HG02970 (cell line): ENCODE results near the gene EFCAB11.
A peak's percentile ranks its signal among the peaks of the same experiment; 100 is the strongest.

ENCODE experiments used
- ATAC-seq: cut with Tn5 transposase; IDR thresholded peaks from one replicate; pipeline ENCODE4 v1.9.1; 2021; ENCODE audit warnings: mild to moderate bottlenecking, moderate library complexity, moderate number of reproducible peaks; ENCODE audit not compliant: unreplicated experiment, low FRiP score

Gene EFCAB11

DNA sequence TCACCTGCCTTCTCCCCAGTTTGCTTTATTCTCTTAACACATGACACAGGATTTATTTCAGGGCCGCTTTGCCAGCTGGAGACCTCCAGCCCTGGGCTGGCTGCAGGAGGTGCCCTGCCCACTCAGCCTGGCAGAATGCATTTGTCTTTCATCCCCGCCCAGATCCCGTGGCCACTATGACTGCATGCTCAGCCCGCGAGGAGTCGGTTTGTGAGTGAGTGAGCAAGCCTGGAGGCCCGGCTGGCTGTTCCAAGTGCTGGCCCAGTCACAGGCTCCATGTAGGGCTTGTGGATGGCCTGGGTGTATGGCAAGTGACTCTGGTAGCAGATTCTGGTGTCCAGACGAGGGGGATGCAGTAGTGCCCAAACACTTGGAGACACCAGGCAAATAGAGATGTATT, 3.3 kb upstream of the EFCAB11 start:
- no peak for ATAC-seq

DNA sequence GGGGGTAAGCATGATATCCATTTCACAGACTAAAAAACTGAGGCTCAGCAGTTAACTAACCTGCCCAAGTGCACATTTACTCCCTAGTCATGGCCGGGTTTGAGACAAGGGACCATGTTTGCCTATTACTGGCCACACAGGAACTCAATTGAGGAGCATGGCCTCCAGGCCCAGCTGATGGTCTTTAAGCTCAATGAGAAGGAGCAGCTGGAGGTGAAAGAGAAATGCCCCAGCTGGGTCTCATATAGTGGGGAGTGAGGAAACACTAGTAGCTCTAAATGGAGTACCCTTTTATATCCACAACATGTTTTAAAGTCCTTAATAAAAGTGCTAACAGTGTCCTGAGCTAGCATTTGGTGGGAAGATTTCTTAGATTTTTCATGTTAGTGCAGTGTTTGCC, 2.8 kb upstream of the EFCAB11 start:
- ATAC-seq, result no peak

DNA sequence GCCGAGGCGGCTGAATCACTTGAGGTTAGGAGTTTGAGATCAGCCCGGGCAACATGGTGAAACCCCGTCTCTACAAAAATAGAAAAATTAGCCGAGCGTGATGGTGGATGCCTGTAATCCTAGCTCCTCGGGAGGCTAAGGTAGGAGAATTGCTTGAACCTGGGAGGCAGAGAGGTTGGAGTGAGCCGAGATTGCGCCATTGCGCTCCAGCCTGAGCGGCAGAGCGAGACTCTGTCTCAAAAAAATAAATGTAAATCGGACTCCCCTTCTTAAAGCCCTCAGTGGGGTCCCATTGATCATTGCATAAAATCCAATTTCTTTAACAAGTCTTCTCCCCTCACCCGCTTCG, 2.1 kb upstream of the EFCAB11 start:
- ATAC-seq, result no peak

DNA sequence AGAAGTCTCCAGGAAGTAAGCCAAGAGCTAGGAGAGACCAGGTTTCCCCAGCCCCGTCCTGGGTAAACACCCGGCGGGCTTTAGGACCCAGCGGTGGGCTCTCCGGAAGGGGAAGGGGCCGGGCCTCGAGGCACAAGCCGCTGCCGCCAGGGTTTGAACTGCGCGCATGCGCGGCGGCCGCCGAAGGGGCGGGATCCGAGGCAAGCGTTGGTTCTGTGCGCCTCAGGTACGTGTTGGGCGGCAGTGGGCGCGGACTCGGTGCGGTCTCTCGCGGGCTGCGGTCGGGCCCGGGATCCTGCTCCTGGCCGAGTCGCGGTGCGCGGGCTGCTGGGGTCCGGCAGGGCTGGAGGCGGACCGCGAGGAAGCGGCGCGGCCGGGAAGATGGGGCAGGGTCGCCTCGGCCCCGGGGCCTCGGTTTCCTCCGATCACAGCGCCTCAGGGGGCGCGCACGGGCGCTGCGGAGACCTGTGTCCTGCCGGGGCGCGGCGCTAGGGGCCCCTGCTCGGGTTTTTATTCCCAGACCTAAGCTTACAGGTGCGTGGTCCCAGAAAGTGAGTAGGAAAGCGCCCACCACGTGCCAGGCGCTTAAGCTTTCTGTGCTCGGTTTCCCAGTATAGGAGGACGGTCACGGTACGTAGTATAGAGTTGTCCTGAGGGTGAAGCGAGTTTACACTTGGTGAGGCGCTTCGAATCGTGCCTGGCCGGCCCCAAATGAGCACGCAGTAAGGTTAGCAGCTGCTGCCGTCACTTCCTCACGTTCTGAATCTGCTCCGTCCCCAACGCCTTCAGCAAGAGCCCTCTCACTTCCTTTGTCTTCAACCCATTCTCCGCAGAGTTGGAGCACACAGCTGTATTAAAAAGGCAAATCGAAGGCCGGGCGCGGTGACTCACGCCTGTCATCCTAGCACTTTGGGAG, 1.5 kb upstream of the EFCAB11 start, which contains the start of gene TDP1:
TSS of gene TDP1 (plus strand) at position 183 of the 916 bp plus-strand sequence. CDS start 7,188 bp downstream, outside the sequence.
- ATAC-seq, result peak; percentile 63

DNA sequence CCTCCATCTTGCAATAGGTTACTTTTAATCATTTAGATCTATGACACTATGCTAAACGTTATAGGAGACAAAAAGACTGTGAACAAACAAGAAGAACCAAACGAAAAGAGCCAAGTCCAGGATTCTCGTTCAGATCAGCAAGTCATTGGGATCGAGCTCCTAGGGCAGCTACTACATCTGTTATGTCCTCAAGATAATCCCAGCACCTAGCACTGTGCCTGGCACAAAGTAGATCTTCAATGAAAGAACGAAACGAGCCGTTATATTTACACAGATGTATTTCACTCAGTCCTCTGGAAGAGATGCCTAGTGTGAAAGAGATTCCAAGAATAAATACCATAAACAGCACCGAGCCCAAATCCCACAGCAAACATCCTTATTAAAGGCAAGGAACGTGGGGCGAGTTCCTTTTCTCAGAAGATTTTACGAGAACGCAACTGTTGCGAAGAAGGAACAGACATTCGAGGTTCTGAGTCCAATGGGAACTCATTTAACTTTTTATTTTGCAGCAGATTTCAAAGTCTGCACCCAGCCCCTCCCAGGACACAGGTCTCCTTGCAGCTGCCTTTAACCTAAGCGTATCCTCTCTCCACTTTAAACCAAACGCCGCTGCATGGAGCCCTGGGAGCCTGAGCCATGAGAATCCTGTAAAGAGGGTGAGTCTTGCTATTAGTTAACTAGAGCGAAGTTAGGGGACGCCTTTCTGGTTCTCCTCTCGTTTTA, 653 bp upstream of the EFCAB11 start:
- ATAC-seq, result peak; percentile 6

DNA sequence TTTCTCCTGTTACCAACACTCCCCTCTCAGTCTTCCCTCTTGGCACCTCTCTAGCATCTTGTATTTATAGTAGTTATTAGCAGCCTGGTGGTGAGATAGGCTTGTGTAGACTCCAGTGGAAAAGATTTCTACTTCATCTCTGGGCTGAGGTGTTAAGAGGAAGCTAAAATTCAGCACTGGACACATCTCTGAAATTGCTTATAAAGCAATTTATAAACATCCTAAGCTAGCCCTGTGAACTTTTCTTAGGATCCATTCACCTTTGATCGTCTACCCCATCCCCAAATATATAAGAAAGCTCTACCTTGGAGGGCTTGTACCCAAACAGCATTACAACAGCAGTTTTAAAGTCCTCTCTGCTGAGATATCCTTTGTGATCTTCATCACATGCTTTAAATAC, 928 bp downstream of the EFCAB11 start:
- ATAC-seq, result no peak

DNA sequence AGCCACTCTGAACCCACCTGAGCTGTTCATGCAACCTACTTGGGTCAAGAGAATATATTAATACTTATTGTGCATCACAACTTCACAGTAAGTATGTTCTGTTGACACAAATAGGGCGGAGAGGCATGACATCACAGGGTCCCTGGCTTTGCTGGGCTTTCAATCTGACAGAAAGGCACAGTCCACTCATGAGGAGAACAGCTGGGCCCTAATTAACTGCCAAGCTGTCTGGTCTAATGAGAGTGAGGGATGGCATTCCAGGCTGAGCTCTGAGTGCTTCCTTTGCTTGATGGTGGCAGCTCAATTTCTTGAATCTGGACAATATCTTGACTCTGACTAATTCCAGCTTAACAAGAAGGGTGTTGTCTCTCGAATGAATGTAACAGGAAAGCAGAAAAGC, 2.0 kb downstream of the EFCAB11 start:
- ATAC-seq, result no peak

DNA sequence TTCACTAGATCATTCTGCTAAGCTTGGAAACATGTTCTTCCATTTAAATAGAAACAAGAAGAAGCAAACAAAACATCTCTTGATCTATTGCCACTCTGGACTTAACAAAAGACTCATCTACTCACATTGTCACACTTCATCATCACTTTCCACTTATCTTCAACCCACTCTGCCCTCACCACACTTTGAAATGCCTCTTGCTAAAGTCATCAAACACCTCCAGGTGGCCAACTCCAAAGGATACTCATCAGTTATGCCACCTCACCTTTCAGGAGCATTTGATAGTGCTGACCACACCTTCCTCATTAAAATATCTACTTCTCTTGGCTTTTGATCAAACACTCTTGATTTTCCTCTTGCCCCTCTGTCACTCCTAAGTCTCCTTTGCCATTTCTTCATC, 7.2 kb downstream of the EFCAB11 start:
- ATAC-seq, result no peak

DNA sequence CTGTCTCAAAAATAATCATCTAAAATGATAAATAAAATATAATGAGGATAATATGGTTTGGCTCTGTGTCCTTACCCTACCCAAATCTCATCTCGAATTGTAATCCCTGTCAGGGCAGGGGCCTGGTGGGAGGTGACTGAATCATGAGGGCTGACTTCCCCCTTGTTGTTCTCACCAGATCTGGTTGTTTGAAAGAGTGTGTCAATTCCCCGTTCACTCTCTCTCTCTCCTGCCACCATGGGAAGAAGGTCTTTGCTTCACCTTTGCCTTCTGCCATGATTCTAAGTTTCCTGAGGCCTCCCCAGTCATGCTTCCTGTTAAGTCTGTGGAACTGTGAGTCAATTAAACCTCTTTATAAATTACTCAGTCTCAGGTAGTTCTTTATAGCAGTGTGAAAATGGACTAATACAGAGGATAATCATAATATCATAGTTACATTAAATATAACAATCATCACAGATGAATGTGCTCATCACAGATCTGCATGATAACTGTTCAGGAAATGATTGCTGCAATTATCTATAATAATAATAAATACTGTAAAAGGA, 12.6 kb downstream of the EFCAB11 start:
- ATAC-seq, result no peak

DNA sequence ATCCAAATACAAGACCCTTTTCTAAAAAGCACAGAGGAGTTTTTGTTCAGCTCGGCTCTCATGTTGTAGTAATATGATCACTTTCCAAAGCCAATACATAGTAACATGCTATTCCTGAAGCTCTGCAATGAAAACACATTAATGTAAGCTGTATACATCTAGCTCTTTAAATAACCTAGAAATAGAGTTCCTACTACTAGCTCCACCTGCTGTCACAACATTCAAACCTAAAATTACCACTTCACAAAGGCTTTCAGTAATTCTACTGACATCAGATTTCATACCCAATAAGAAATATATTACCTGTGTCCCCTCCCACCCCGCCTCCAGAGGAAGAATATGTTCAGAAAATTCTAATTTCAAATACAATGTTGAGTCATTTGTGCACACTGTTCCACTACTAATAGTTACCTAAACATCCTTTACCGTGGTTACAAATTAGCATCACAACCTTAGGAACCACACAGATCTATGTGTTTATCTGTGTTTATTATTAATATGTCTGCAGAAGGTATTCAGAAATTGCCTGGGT, 17.8 kb downstream of the EFCAB11 start:
- no peak for ATAC-seq

DNA sequence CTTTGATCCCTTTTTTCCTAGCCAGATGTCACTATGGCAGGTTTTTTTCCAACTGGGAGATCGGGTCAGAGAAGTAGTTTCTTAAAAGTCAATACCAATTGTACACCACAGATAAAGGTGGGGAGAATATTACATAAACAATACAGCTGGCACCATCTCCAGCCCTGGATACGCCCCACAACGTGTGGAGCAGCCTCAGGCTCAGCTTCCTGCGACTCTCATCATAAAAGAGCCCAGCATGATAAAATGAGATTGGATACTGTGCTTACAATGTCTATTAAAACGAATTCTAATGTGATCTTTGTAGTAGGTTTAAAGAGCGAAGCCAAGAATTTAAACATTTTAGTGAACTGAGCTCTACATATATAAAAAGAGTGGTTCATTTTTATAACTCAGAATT, 21.5 kb downstream of the EFCAB11 start:
- no peak for ATAC-seq

DNA sequence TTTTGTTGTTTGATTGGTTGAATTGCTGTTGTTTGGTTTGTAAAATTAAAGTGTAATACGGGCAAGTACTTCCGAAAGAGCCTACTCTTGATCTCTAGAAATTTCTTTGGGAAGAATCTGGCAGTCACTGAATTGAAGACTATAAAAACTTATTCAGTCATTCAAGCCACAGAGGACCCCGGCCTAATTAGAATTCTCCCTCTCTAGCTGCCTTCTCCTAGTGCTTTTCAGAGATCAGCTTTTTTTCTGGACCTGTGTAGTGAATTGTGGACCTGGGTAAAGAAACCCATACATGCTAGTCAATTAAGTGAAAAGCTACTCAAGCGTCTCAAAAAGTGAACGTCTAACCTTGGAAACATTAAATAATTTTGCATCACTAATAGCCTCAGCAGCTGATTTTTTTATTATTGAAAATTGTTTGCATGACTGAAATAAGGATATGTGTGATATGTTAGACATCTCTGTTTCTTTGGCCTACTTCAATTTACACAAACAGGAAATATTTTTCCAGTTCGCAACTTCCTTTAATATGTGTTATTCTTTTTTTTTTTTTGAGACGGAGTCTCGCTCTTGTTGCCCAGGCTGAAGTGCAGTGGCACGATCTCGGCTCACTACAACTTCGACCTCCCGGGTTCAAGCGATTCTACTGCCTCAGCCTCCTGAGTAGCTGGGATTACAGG, 27.2 kb downstream of the EFCAB11 start:
- no peak for ATAC-seq

DNA sequence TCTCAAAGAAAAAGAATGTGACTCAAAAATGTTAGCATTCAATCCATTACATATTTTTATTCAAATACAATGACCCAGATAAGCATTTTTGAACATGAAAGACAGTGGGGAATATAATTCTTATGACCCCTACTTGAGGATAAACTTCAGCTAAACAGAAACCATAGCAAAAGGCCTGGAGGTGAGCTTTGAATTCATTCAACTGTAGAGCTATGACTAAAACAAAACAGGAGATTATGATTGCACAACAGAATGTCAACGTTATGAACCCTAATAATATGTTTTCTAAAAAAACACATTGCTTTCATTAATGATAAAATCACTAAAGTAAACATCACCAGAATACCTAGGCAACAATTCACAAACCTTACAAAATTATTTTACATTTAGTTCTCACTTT, 27.8 kb downstream of the EFCAB11 start:
- ATAC-seq, result no peak

DNA sequence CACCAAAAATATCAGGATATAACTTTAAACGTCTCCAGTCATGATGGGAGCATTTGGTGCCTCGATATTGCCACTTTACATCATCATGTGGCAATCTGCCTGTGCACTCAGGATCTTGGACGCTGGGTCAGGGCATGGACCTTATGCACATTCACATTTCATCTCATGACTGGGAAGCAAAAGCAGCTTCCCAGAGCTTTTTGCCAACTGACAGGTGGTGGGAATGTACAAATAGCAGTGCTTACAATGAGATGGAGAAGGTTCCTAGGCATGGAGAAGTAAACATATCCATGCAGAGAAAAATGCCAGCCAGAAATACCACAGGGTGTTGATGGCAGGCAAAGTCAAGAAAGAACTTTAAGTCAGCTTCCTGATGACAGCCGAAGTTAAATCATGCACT, 30.3 kb downstream of the EFCAB11 start:
- no peak for ATAC-seq

DNA sequence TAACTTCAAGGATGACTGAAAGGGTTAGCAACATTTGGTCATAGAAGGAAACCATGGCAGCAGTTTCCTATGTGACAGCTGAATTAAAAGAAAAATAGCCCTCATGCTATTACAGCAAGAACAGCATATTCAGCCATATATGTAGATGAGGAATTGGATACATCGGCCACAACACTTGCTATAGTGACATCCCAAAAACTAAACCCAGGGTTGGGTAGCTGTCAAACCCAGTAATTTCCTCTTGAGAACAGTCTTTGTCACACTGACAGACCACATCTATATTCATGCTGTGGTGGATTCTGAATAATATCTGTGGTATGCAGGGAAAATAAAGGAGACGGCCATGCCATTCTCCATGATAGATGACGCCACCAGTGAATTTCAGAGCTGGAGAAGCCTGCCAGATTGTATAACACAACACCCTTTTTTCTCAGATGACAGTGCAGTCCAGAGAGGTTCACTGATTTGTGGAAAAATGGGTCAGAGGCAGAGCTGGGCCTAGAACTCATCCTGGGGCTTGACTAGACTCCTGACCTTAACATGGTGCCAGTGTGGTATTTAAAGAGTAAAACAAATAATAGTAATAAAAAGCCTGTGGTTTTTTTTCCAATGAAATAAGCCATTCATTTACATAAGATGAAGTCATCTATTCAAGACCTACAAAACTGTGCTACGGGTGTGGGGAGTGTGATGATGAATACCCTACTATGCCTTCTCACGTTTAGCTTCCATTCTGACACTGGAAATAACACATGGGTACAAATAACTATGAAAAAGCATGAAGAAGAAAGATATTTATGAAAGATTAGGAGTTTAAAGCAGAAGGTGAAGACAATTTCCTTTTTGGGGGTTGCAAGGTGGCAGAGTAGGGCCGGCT, 32.3 kb downstream of the EFCAB11 start:
- ATAC-seq, result no peak

DNA sequence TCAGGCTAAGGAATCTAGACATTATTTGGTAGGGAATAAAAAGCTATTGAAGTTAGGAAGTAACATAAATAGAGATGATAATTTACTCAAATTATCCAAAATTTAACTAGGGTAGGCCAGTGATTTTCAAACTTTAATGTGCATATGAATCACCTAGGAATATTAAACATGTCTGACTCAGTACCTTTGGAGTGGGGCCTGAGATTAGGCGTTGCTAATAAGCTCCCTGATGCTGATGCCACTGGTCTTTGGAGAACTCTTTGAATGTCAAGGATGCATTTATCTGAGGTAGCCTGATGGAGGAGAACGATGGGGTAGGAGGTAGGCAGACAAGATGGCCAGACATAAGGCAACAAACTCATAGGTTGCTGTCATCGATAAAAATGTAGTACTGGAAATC, 33.2 kb downstream of the EFCAB11 start:
- no peak for ATAC-seq

DNA sequence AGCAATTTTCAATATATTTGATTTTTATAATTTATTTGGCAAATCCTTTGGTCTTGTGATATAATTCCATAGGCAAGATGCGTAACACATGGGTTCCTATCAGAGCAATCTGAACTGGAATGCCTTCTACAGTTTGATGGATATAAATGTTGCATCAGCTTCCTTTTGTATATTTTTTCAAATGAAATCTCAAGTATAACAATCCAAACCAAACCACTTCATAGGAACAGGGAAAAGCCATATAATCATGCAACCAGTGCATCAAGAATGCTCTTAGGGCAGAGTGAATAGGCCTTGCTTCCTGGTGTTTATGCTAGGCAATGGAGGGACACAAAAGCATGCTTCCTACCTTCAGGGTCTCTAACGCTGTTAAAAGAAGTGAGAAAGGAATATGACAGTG, 34.5 kb downstream of the EFCAB11 start:
- no peak for ATAC-seq

DNA sequence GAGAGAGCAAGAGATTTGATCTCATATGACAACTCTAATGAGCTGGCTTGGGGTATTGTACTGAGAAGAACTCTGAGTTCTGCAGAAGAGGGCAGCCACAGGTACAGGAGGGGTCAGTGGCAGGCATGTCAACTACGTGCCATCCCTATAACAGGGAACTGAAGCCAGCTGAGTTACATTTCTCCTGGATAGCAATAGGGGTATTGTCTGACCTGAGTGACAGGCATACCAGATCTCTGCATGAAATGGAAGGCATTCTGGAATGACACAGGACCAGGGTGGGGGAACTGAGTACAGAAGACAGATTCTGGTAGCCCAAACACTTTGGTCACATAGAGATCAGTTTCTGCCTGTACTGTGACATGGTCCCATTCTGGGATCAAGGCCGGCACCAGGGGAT, 35.8 kb downstream of the EFCAB11 start:
- no peak for ATAC-seq

DNA sequence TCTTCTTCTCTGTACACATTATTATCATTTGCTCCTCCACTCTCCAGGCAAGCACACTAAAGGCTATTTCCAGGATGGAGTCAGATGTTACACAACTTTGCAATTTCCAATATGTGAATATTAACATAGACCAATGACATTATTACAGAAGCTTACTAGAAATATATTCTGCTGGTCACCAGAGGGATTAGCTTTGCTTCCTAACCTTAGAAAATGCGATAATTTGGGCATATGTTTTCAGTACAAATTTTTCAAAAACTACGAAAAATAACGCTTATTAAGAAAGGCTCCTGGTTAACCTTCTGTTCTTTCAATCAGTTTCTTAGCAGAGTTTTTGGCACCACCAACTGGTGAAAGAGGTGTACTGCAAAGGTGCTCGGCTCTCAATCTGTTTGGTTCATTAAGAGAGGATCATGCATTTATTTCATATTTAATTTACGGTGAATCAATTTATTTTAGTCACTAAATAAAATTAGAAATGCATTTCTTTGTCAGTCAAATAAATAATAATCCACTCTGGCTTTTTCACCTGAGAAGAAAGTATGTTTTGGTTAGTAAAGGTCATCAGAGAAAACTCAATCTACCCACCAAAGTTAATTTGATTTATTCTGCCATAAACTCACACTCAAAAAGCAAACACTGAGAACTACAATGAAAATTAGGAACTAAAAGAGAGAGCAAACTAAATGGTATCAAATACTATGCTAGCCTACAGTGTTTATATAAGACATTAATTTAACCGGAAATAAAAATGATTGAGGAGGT, 39.2 kb downstream of the EFCAB11 start:
- ATAC-seq, result no peak
